AG08395 (cell line): ENCODE results near the gene HTR7.
"Not testable (repeated sequence)": the region's sequence is repeated elsewhere in the genome, so short reads cannot be mapped to it uniquely, and the experiment has no call there.

ENCODE experiments used
- DNase-seq: peaks from one replicate; pipeline ENCODE4 v3.0.0; 2012; ENCODE audit warnings: mixed read lengths, low spot score

HTR7 gene

DNA sequence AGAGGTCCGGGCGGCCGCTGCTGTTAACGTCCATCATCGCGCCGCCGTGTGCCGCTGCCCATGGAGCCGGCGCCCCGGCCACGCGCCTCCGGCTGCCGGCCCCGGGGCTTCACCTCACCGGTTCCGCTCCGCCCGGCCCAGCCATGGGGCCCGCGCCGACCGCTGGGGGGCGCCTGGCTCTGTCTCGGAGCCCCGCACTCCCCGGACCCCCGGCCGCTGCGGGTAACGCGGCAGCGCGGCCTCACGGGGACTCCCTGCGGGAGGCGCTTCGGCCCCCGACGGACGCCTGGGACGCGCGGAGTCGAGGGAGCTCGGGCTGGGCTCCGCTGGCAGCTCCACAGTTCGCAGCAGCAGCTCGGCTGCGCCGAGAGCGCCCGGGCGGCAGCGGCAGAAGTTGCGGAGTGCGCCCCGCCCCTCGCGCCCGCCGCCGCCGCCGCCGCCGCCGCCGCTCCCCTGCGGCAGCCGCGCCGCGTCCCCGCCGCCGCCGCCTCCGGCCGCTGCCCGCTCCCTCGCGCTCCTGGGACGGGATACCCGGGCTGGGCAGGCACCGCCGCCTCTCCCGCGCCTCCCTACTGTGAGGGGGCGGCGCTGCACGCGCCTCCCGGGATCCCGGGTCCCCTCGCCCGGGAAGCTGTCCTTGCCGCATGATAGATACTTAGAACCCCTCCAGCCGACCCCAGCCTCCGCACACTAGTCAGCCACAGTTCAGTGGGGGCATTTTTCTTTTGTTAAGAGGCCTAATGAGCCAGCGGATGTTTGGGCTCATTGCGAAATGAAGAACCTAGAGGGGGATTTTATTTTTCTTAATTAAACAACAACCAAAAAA is at the start of gene HTR7:
Gene HTR7 (minus strand): TSS at position 405 of the 826 bp plus-strand sequence. CDS start 368 bp downstream, at position 37.
- peak; percentile 57 for DNase-seq

DNA sequence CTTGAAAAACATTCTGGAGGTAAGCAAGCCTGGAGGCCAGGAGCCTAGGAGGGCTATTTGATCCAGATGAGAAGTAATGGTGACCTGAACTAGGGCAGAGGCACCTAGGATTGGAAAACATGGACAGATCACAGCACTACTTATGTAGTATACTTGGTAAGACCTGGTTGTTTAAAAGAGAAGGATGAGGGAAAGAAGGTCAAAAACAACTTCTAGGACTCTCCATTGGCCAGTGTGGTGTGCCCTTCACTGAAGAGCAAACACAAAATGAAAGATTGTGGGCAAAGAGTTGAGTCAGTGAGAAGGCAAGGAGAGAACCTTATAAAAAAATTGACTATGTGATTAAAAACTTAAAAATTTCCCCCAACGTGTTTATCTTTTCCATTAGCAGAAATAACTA is 48.8 kb upstream of the HTR7 start:
- no peak for DNase-seq

GRCh38 chr10:90905925-90906324 is 48.1 kb upstream of the HTR7 start:
- no peak for DNase-seq

DNA sequence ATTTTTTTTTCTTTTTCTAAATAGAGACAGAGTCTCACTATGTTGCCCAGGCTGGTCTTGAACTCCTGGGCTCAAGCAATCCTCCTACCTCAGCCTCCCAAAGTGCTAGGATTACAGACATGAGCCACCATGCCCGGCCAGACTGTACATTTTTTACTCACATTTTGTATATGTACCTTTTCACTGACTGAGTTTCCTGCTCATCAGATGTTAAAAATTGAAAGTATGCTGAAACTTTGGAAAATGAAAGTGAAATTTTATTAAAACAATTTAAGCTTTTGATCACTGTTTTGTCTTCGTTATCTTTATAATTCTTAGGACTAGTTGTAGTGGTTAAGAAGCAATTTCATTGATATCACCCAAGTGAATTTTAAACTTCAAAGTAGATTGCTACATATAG is 39.1 kb upstream of the HTR7 start:
- not testable (repeated sequence) for DNase-seq

- no peak for DNase-seq
Measured at GRCh38 chr10:90893190-90893589, 35.4 kb upstream of the HTR7 start.

GRCh38 chr10:90890347-90890746 is 32.5 kb upstream of the HTR7 start:
- DNase-seq = no peak

- DNase-seq = no peak
Measured at GRCh38 chr10:90889636-90890035, 31.8 kb upstream of the HTR7 start.

DNA sequence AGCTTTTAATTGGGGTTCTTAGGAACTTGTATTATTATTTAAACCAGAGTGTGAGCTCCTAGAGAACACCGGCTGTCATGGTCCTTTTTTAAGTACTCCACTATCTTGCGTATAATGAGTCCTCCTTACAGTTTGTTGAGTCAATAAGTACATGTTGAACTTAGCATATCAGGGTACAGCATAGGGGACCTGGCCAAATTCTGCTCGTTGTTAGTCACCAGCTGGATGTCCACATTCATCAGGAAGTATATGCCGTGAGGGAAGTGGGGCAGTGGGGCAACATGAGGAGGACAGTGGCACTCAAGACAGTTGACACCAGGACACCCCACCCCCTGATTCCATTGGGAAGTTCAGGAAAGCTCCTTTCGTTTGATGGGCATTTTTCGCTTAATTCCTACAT is 30.5 kb upstream of the HTR7 start:
- no peak for DNase-seq

DNA sequence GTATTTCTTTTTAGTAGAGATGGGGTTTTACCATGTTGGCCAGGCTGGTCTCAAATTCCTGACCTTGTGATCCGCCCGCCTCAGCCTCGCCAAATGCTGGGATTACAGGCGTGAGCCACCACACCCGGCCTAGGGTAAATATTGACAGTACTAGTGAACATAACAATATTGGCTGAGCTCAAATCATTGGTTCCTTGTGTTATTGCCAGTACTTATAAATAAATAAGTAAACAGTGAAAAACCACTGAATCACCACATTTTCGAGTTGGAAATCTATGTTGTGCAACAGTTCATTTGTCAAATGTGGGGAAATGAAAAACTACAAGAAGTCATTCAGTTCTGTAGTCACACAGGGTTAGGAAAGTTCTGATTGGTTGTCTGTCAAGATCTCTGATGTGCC is 29.7 kb upstream of the HTR7 start:
- DNase-seq = no peak

DNA sequence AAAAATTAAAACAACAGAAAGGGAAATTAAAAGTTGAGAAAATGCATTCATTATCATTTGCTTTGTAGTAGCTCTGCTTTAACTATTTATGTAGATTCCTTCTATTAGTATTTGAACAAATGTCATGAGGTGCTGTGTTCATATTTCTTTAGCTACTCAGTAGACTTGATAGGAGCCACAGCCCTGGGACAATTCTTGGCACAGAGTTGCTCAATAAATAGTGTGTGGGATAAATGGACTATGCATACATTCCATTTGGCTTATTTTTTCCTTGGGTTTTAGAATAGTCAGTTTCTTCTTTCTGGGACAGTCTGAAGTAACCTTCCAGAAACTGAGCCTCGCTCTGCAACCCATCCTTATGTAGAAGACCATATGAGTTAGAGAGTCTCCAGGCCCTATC is 27.3 kb upstream of the HTR7 start:
- peak; percentile 68 for DNase-seq

GRCh38 chr10:90884431-90884830 is 26.6 kb upstream of the HTR7 start:
- peak; percentile 25 for DNase-seq

GRCh38 chr10:90880059-90880719 is 22.4 kb upstream of the HTR7 start:
- DNase-seq = peak; percentile 30

GRCh38 chr10:90879062-90879461 is 21.2 kb upstream of the HTR7 start:
- no peak for DNase-seq

- no peak for DNase-seq
Measured at GRCh38 chr10:90872648-90873020, 14.8 kb upstream of the HTR7 start.

GRCh38 chr10:90871766-90872647 is 14.2 kb upstream of the HTR7 start, which contains the start of gene RPP30:
RPP30 (plus strand) TSS chr10:90871974; CDS start chr10:90871987, 13 bp downstream.
- peak; percentile 95 for DNase-seq

GRCh38 chr10:90871279-90871765 is 13.5 kb upstream of the HTR7 start:
- peak; percentile 59 for DNase-seq

DNA sequence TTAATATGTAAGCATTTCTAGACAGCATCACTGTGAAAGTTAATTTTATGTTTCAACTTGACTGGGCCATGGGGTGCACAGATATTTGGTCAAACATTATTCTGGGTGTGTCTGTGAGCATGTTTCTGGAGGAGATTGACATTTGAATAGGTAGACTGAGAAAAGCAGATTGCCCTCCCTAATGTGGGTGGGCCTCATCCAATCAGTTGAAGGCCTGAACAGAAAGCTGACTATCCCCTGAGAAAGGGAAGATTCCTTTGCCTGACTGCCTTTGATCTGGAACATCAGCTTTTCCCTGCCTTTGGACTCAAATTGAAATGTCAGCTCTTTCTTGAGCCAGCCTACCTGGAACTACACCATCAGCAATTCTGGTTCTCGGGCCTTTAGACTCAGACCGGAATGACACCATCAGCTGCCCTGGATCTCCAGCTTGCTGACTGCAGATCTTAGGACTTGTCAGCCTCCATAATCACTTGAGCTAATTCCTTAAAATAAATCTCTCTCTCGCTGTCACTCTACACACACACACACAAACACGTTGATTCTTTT is 8.3 kb upstream of the HTR7 start:
- no peak for DNase-seq

- peak; percentile 27 for DNase-seq
Measured at GRCh38 chr10:90865401-90865800, 7.6 kb upstream of the HTR7 start.

DNA sequence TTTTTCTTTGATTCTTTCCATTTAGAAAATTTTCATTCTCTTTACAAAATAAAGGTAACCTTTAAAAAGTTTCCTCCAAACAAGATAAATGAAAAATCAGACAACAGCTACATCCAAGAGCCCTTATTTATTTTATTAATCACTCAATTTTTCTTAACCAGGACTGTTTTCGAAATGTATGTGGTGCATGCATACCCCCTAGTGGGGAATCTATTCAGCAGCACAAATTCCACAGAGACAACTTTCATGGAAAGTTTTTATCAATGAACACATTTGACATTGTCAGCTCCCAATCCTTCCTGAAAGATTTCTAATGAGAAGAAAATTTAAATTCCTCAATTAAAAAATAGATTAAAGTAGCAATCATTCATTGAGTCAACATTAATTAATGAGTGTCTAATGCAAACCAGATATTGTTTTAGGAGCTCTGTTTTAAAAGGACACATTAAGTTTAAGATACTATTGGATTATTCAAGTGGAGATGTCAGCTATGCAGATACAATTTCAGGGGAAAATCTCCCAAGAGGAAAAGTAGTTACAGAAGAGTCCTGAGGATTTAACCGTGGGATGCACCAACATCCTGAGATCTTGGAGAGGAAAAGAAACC is 5.2 kb upstream of the HTR7 start:
- DNase-seq = peak; percentile 54

DNA sequence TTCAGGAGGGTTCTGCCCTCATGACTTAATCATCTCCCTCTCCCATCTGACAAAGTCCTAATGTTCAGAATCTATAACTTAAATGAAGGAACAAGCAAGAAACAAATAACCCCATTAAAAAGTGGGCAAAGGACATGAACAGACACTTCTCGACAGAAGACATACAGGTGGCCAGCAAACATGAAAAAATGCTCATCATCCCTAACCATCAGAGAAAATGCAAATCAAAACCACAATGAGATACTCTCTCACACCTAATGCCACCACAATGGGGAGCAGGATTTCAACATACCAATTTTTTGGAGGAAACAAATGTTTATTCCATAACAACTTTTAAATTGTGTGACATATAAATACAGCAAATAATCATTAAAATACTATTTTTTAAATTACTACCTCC is 3.0 kb upstream of the HTR7 start:
- DNase-seq = no peak

- no peak for DNase-seq
Measured at GRCh38 chr10:90859321-90859751, 1.5 kb upstream of the HTR7 start.
